Fibroblast of skin of left quadriceps (primary cell): Measurements from ENCODE around the gene PCBP3.

Experiments
- DNase-seq, 2 experiments: peaks; one replicate each; pipeline ENCODE4 v3.0.0-alpha.2; 2013; ENCODE audit warnings: low read depth in 2 of 2

PCBP3 gene

GRCh38 chr21:45861156-45861870 lies 217.8 kb downstream of the PCBP3 start:
- no peak for DNase-seq

DNA sequence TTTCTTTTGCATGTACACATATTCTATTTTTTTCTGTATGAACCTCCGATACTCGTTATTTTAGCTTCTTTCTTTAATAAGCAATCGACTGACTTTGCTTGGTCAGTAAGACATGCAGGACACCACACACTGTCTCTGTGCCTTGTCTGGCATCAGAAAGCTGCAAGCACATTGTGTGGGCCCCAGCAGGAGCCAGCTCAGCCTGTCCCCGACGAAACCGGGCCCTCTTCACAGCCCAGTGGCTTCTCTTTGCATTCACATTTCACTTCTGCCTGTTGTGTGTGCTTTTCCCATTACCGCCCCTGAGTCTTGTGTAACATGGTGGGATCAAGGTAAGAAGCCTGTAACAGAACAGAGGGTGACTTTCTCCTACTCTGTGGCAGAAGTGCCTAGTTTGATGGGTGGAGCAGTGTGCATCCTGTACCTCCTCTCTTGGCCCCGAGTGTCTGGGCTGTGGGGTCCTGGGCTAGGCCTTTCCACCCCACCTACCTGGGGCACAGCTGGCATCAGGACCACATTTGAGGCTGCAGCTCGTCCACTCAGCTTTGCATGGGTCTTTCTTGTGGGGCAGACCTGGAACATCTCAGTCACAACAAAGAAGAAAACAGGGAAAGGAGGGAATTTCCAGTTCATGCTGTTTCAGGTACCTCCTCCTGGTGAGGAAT lies 219.2 kb downstream of the PCBP3 start:
- DNase-seq, result no peak

DNA sequence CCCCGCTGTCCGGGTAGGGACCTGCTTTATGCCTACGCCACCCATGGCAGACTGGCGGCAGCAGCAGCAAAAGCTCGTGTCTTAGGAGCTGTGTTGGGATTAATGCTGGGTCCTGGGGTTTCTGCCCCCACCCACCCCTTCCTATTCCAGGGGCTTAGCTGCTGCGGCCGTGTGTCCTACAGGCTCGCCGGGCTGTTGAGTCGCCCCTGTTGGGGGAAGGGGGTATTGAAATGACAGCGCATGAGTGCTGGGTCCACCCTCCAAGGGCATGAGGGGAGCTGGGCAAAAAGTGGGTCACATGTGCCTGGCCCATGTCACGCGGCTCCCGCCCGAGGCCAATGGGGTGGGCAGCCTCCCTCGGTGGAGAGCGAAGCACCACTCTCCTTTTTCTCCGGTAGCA lies 219.7 kb downstream of the PCBP3 start:
- no peak for DNase-seq

DNA sequence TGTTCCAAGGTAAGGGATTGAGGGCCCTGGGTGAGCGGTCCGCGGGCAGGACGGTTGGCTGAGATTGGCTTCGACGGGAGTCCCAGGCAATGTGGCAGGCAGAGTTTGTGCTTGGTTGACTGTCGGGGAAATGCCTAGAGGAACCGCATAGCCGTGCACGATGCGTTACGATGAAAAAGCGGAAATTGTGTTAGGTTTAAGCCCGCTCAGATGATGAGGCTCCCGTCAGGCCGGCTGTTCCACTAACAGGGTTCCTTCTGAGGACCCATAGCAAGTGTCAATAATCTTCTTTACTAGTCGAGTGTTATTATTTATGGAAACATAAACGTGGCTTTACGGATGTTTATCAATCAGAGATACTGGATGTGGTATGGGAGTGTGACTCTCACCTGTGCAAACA lies 220.2 kb downstream of the PCBP3 start:
- DNase-seq, result no peak

GRCh38 chr21:45864436-45864835 lies 220.9 kb downstream of the PCBP3 start:
- no peak for DNase-seq

GRCh38 chr21:45865106-45865835 lies 221.7 kb downstream of the PCBP3 start:
- peak; percentile 84 for DNase-seq

DNA sequence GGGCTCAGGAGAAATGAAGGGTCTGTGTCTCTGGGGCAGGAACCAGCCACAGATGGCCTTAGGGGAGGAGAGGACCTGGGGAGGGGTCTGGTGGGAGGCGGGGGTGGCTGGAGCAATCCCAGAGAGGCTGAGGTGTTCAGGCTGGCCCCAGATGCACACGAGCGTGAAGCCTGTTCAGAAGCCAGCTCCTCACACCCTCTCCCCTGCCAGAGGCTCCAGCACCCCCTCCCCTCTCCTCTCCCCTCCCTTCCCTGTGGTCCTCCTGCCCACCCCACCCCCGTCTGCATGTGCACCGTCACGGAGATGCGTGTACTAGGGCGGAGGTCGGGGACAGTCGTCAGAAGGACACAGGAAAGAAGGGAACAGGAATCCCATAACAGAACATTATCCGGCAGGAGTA lies 223.0 kb downstream of the PCBP3 start:
- DNase-seq, result no peak

DNA sequence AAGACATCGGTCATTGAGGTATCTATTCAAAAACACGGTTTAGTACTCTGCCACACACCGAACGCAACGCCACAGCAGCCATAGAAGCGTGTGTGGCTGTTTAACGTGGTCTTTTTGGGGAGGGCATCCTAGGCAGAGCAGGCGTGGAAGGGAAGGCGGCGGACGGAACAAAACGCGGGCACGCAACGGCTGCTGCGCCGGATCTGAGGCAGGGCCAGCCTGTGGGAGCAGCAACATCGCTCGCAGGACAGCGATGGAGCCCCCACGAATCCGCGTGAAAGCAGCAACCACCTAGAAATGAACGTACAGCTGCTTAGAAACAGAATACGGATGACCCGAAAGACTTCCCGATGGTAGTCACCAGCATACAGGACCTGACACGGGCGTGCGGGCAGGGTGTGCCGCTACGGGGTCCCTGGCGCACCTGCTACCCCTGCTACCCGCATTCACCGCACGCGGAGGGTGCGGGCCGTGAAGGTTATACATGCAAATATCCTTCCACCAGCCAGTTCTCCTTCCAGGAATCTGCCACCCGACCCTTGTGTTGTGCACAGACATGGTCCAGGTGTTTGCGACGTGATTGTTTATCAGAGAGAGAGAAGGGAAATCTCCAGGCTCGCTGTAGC lies 223.6 kb downstream of the PCBP3 start:
- DNase-seq, result no peak

DNA sequence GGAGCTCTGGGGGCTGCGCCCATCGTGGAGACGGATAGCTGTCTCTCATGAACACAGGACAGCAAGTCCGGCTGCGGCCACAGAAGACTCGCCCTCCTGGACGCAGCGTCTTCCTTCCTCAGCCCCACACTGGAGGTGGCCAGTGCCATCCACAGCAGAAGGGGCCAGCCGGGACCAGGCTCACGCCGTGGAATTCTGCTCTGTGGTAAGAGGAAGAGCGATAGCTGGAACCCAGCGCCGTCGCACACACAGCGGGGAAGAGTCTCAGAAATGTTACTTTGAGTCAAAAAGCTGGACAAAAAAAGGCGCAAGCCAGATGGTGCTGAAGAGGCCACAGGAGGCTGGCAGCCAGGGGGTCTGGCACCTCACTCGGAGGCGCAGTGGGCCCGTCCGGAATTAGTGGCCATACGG lies 224.2 kb downstream of the PCBP3 start:
- no peak for DNase-seq

GRCh38 chr21:45868086-45868485 lies 224.6 kb downstream of the PCBP3 start:
- no peak for DNase-seq

DNA sequence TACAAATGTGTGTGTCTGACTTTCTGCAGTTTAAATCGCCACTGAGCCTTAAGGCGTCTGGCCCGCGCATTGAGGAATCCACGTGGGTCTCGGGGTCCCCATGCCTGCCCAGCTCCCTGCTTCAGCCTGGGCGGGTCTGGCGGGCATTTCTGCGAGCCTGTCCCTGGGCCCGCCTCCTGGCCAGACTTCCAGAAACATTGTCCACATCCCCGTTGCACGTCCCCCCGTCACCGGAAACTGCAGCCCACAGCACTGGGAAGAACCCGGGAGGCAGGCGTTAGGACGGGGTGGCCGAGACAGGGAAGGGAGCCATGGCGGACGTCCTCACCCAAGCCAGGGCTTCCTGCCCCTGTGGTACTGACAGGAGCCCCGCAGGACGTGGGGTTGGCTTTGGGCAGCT lies 225.0 kb downstream of the PCBP3 start:
- DNase-seq, result no peak

- peak; percentile 20 to 26 for DNase-seq
These were observed 225.8 kb downstream of the PCBP3 start for GRCh38 chr21:45869121-45870007.

DNA sequence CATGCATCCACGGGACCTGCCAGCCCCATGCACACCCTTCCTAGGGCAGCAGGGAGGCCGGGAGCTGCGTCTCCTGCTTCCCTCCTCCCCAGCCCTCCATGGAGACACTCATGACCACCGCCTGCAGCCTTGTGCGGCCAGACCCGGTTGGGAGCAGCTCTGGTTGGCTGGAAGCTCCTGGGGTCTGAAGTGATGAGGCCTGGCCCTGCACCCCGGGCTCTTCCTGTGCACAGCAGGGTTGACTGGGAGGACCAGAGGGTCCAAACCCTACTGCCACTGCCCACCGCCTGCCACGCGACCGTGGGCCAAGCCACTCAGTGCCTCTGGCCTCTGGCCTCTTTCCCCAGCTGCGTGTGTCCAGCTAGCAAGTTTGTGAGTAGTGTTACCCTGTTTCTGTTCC lies 226.9 kb downstream of the PCBP3 start:
- no peak for DNase-seq

DNA sequence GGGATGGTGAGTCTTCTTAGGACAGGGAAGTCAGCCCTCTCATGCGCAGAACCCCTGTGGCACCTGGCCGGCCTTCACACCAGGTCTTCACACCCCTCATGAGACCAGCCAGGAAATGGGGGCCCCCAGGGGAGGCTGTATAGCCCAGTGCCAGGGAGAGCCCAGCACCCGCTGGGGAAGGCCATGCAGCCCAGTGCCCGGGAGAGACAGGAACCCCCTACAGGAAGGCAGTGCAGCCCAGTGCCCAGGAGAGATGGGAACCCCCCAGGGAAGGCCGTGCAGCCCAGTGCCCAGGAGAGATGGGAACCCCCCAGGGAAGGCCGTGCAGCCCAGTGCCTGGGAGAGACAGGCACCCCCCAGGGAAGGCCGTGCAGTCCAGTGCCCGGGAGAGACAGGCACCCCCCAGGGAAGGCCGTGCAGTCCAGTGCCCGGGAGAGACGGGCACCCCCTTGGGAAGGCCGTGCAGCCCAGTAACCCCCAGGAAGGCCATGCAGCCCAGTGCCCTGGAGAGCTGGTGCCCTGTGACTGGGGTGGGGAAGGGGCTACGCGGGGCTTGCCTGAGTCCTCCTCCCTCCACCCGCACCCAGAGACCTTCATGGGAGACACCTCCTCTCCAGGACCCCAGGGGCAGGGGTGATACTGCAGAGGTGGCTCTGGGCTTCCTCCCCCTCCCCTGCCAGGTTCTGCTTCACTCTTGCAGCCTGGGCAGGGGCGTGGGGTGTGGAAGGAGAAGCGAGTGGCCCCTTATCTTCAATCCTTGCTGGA lies 227.5 kb downstream of the PCBP3 start:
- no peak for DNase-seq

- no peak for DNase-seq
These were observed 228.2 kb downstream of the PCBP3 start for GRCh38 chr21:45871616-45872236.

- DNase-seq, result no peak
These were observed 228.9 kb downstream of the PCBP3 start for GRCh38 chr21:45872471-45872870.

DNA sequence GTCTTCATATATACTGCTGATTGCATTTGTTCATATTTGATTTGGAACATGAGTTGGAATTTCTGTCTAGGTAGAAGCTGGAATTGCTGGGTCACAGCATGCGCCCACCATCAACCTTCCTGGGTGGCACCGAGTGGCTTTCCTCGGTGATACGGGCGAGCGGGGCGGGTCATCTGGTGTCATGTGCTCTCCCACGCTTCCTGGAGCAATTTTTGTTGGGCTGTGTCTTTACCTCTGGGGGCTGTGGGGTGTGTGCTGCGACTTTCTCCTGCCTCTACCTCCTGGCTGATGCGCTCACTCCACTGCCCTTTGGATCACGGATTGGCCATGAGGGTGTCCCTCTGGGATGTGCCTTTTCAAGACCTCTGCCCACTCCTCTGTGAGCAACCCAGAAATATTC lies 229.4 kb downstream of the PCBP3 start:
- no peak for DNase-seq

DNA sequence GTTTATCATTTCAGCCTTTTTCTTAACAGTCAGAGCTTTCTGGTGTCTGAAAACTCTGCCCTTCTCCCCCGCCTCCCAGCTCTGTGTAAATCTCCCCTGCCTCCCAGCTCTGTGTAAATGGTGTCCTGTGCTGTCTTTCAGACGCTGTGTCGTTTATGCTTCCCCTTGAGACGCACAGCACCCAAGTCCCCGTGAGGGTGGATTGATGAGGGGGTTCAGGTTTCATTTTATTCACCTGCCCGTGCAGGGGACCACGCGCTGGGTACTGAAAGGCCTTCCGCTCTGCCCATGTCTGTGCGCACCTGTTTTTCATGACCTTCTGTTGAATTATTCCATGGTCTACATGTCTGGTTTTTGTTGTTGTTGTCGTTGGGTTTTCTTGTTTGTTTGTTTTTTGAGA lies 229.9 kb downstream of the PCBP3 start:
- DNase-seq, result no peak

GRCh38 chr21:45873866-45874265 lies 230.3 kb downstream of the PCBP3 start:
- no peak for DNase-seq

DNA sequence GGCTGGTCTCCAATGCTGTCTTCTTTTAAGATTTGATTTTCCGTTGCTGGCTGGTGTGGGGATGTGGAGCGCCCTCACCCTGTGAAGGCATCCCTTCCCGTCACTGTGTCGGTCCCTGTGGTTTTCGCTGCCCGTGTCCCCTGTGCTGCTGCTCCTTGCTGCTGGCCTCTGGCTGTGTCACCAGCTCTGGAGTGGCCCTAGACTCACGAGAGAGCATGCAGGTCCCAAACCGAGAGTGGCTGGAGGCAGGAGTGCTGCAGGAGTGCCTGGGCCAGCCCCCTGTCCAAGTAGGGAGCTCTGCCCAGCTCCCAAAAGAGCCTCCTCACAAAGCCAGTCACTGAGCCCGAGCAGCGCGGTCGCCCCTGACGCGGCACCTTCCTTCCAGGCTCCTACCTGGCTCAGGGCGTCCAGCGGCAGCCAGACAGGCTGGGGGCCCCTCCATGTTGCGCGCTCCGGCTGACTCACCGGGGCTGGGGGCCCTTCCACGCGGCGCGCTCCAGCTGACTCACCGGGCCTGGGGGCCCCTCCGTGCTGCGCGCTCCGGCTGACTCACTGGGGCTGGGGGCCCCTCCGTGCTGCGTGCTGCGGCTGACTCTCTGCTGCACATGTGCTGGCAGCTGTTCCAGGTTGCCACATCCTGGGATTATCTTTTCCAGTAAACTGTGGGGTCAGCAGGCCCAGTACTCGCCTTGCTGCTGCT lies 231.3 kb downstream of the PCBP3 start:
- peak; percentile 94 to 95 for DNase-seq
